MCF 10A (cell line): ENCODE data around the gene C1QL1. TPM values are rescaled to one million over a fixed set of nuclear protein-coding genes. Genes with fewer than 3 reads are reported as not detected.

Experiments used
- BruUV-seq: library from RNA; stranded (reverse); fragments of 400-500 nt; replicated peaks from 2 replicates; lab custom pipeline; 2021; lab: Mats Ljungman, UMichigan
- CTCF ChIA-PET: fragments of 300-600 bp; sonication (Branson Sonifier 250); formaldehyde crosslinking; extraction: SDS; loops from one replicate; lab custom pipeline; 2021; ENCODE audit warnings: antibody characterized with exemption, inconsistent platforms; lab: Yijun Ruan, JAX
- POLR2A ChIA-PET: fragments of 300-600, 350-650 bp; sonication (Branson Sonifier 250); formaldehyde crosslinking; extraction: SDS; loops from one replicate; lab custom pipeline; 2020; ENCODE audit warnings: antibody characterized with exemption, inconsistent platforms; lab: Yijun Ruan, JAX
- DNase-seq: peaks from one replicate; pipeline ENCODE4 v3.0.0-alpha.2; 2018; ENCODE audit not compliant: unreplicated experiment
- H3K27ac Mint-ChIP-seq: one replicate; pipeline ENCODE4 v1.8.0; 2022; ENCODE audit warnings: mild to moderate bottlenecking, low read depth, mixed read lengths; ENCODE audit not compliant: unreplicated experiment
- H3K27me3 Mint-ChIP-seq: one replicate; pipeline ENCODE4 v1.8.0; 2022; ENCODE audit warnings: mixed read lengths; ENCODE audit not compliant: insufficient read depth, unreplicated experiment
- H3K36me3 Mint-ChIP-seq: one replicate; pipeline ENCODE4 v1.8.0; 2022; ENCODE audit warnings: mild to moderate bottlenecking, moderate library complexity, mixed read lengths; ENCODE audit not compliant: insufficient read depth, unreplicated experiment
- H3K4me1 Mint-ChIP-seq: one replicate; pipeline ENCODE4 v1.8.0; 2022; ENCODE audit warnings: mixed read lengths; ENCODE audit not compliant: insufficient read depth, unreplicated experiment
- H3K4me3 Mint-ChIP-seq: one replicate; pipeline ENCODE4 v1.8.0; 2022; ENCODE audit warnings: mild to moderate bottlenecking, moderate library complexity, mixed read lengths; ENCODE audit not compliant: unreplicated experiment
- H3K9me3 Mint-ChIP-seq: one replicate; pipeline ENCODE4 v1.8.0; 2022; ENCODE audit warnings: mixed read lengths; ENCODE audit not compliant: unreplicated experiment
- CTCF ChIP-seq: fragments of 200-600 bp; IDR thresholded peaks from one replicate; pipeline ENCODE4 v1.8.0; 2022; ENCODE audit warnings: antibody characterized with exemption, mild to moderate bottlenecking; ENCODE audit not compliant: unreplicated experiment
- intact Hi-C: fragments of 100-400 bp; cut with micrococcal nuclease; formaldehyde crosslinking; loops from 2 replicates; pipeline ENCODE4 v1.14.1; 2022
- total RNA-seq: library from RNA; stranded (reverse); gene quantifications from 2 replicates; pipeline ENCODE4 v1.2.3, GENCODE V29; 2022

Gene C1QL1
- total RNA-seq, 1 experiment from 2014 or later: 0.96 TPM

DNA sequence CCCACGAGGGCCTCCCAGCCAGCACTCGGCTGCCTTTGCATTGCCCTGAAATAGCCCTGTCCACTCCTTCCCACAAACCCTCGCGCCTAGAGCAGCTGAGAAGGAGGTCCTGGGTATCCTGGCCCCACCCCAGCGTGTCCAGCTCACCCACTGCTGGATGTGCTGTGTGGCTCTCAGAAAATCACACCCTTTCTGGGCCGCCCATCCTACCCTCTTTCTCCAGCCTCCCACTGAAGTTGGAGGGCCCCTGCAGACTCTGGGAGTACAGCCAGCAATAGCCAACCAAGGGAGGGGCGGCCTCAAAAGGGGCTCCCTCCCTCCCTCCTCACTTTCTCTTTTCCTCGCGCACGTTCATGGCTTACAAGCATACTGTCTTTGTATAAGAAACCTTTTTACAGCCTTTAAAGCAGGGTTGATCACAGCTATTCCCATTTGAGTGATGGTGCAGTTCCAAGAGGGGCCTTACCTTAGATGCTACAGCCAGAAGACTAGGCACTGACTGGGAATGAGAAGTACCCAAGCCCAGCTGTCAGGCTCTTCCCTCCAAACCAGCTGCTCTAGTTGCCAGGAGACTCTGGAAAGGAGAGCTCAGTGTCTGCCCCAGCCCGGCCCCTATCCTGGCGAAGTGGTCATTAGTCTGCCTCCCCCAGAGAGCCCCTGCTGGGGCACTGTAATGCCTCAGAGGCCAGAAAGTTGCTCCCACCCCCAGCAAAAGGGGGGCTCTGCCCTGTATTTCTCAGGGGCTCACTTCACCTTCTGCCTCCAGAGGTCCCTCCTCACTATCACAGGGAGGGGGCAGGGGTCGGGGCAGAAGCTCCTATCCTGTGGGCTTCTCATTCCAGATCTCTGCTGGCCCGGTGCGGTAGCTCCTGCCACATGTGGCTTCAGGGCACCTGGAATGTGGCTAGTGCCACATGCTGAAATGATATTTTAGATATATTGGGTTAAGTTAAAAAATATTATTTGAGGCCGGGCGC, 45.2 kb upstream of the C1QL1 start:
- no peak for TF ChIP-seq CTCF
- no peaks in the 10 kb centered on the region for H3K4me1 Mint-ChIP-seq
- H3K27me3 Mint-ChIP-seq: no peaks in the 10 kb centered on the region
- no peak overlapping the region for H3K4me3 Mint-ChIP-seq
- ChIA-PET POLR2A (interaction anchor here (0.6 to 2.0 kb wide), 4 partner anchors 9 to 93 kb away, joined by 3 to 10 read pairs (median 3); no protein-coding TSS in a partner anchor), CTCF (interaction anchor here (0.5 to 1.6 kb wide), 5 partner anchors 8 to 95 kb away, joined by 3 to 6 read pairs (median 3); no protein-coding TSS in a partner anchor)
- no TSS peak for BruUV-seq
- no peak overlapping the region for H3K27ac Mint-ChIP-seq
- no peaks in the 10 kb centered on the region for H3K9me3 Mint-ChIP-seq
- peaks cover 7% of the 10 kb centered on the region for H3K36me3 Mint-ChIP-seq
- intact Hi-C loops: no loop called here
- DNase-seq: no peak

DNA sequence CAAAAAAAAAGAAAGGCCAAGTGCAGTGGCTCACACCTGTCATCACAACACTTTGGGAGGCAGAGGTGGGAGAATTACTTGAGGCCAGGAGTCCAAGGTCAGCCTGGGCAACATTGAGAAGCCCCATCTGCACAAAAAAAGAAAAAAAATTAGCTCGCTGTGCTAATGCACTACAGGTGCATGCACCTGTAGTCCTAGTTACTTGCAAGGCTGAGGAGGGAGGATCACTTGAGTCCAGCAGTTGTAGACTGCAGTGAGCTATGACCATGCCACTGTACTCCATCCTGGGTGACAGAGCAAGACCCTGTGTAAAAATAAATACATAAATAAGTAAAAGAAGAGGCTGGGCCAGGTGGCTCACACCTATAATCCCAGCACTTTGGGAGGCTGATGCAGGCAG, 43.7 kb upstream of the C1QL1 start:
- no peaks in the 10 kb centered on the region for H3K4me1 Mint-ChIP-seq
- no peaks in the 10 kb centered on the region for H3K27me3 Mint-ChIP-seq
- no peaks in the 10 kb centered on the region for H3K9me3 Mint-ChIP-seq
- intact Hi-C loops: no loop called here
- H3K27ac Mint-ChIP-seq: no peak overlapping the region
- DNase-seq: no peak
- POLR2A ChIA-PET: interaction anchor here (1.4 to 2.0 kb wide), 2 partner anchors 8 to 40 kb away, joined by 5 to 10 read pairs; no protein-coding TSS in a partner anchor
- no TSS peak for BruUV-seq
- no peak overlapping the region for H3K4me3 Mint-ChIP-seq
- no peak for TF ChIP-seq CTCF
- CTCF ChIA-PET: interaction anchor here (0.6 to 1.6 kb wide), 6 partner anchors 8 to 94 kb away, joined by 3 to 6 read pairs (median 3); no protein-coding TSS in a partner anchor
- H3K36me3 Mint-ChIP-seq: peaks cover 7% of the 10 kb centered on the region

DNA sequence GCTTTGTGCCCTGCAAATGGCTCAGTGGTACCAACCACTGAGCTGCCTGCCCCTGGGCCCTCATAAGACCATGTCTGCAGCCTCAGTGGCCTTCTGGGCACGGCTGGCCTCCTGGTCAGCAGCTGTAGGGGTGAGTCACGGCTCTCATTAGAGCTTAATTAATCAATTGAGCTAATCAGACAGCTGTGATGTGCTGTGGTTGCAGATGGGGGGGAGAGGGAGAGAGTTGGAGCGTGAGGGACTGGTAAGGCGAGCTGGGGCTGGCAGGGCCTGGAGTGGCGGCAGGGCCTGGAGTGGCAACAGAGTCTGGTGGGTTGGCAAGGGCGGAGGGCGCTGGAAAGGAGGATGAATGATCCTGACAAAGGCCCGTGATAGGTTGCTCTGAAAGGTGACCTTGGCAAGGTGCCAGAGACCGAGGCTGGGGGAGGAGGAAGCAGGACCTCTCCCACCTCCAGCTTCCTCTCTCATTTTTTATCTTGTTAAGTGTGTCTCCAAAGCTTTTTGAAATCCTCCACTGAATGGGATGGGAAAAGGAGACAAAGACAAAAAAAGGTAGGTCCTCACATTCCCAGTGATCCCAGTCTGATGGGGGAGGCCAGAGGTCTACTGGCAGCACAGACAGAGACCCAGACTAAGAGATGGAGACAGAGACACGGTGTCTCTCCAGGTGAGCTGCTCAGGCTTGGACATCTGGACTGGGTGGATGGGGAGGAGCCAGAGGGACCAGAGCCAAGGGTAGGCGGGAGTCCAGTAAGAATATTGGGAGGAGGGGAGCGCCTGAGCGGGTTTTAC, 41.8 kb upstream of the C1QL1 start:
- DNase-seq: no peak
- CTCF ChIA-PET: interaction anchor here (0.6 to 4.3 kb wide), 5 partner anchors 12 to 90 kb away, joined by 3 to 16 read pairs (median 4); no protein-coding TSS in a partner anchor
- BruUV-seq: no TSS peak
- no peak for TF ChIP-seq CTCF
- Mint-ChIP-seq H3K9me3 (no peaks in the 10 kb centered on the region), H3K27me3 (no peaks in the 10 kb centered on the region), H3K27ac (no peak overlapping the region), H3K4me3 (no peak overlapping the region), H3K36me3 (no peaks in the 10 kb centered on the region), H3K4me1 (no peaks in the 10 kb centered on the region)
- intact Hi-C loops: no loop called here
- POLR2A ChIA-PET: interaction anchor here (0.9 to 1.6 kb wide), 4 partner anchors 9 to 69 kb away, joined by 3 to 4 read pairs (median 4); partner anchors contain the start of gene NMT1
